Cardiac fibroblast (primary cell): ENCODE data around the gene POLR1H.

ENCODE experiments used
- DNase-seq, 2 donors: peaks; one replicate each; pipeline versions ENCODE4 v3.0.0 to v3.0.0-alpha.2; 2010; ENCODE audit warnings: low read depth in 2 of 2
- H3K4me3 ChIP-seq, 2 donors: replicated peaks in 1 of 2; 1 replicate in 1 of 2; 2 replicates in 1 of 2; pipeline ENCODE4 v1.5.1; 2011; ENCODE audit warnings: low read depth in 2 of 2, low read length in 2 of 2, mild to moderate bottlenecking in 2 of 2, moderate library complexity in 1 of 2
- CTCF ChIP-seq: IDR thresholded peaks from one replicate; pipeline ENCODE4 v1.5.1; 2011; ENCODE audit warnings: low read depth, mild to moderate bottlenecking, low read length, inconsistent platforms

Gene POLR1H

GRCh38 chr6:30060606-30061091, 416 bp upstream of the POLR1H start:
- no peak for TF ChIP-seq CTCF
- H3K4me3 ChIP-seq: peak overlapping the region; percentile 75 to 84
- DNase-seq: peak; percentile 41 to 51

GRCh38 chr6:30061858-30062458, 893 bp downstream of the POLR1H start:
- DNase-seq: peak in 1 of 2 donors; percentile 39
- no peak for TF ChIP-seq CTCF
- H3K4me3 ChIP-seq: peak overlapping the region; percentile 75 to 84

GRCh38 chr6:30062471-30063178, 1.6 kb downstream of the POLR1H start:
- no peak for DNase-seq
- TF ChIP-seq CTCF: no peak
- no peak overlapping the region for H3K4me3 ChIP-seq

GRCh38 chr6:30063315-30063714, 2.2 kb downstream of the POLR1H start:
- no peak overlapping the region for H3K4me3 ChIP-seq
- DNase-seq: no peak
- TF ChIP-seq CTCF: no peak

- TF ChIP-seq CTCF: no peak
- DNase-seq: no peak
- H3K4me3 ChIP-seq: peak overlapping the region; percentile 62 to 69
These were observed 5.0 kb downstream of the POLR1H start for GRCh38 chr6:30066082-30066481.

- peak; percentile 99 for DNase-seq
- peak within 1 kb of the TSS; percentile 62 to 69 for H3K4me3 ChIP-seq
- no peak for TF ChIP-seq CTCF
These were observed 5.8 kb downstream of the POLR1H start, which contains the start of gene PPP1R11 for GRCh38 chr6:30066577-30067459. TSS of gene PPP1R11 (plus strand) at chr6:30067198. CDS start at chr6:30067411, 213 bp downstream.
